WTC11 (cell line): ENCODE measurements around the gene FOXC2.

Experiments used
- CREB1 ChIP-seq: sonication (generic); formaldehyde crosslinking; IDR thresholded peaks from 2 replicates; pipeline ENCODE4 v1.8.0; 2023; ENCODE audit warnings: mild to moderate bottlenecking, missing genetic modification reagents
- MLX ChIP-seq: sonication (generic); formaldehyde crosslinking; IDR thresholded peaks from 2 replicates; pipeline ENCODE4 v1.8.1; 2023; ENCODE audit warnings: mild to moderate bottlenecking, missing genetic modification reagents, moderate library complexity
- ZNF121 ChIP-seq: sonication (generic); formaldehyde crosslinking; IDR thresholded peaks from 2 replicates; pipeline ENCODE4 v1.8.0; 2023; ENCODE audit warnings: missing genetic modification reagents
- TF ChIP-seq, protein P1 (sequence below): sonication (generic); formaldehyde crosslinking; IDR thresholded peaks from 2 replicates; pipeline ENCODE4 v1.8.0; 2022; ENCODE audit warnings: mild to moderate bottlenecking, missing genetic modification reagents
- TF ChIP-seq, protein P2 (sequence below): fragments of 200-600 bp; IDR thresholded peaks from 2 replicates; pipeline ENCODE4 v1.8.0; 2022; ENCODE audit warnings: antibody characterized with exemption

GRCh38 chr16:86567701-86568581, 1.3 kb downstream of the FOXC2 start:
- TF ChIP-seq MLX (CRISPR knock-in tag) (no peak), ZNF121 (CRISPR knock-in tag) (no peak), CREB1 (CRISPR knock-in tag) (no peak)
- TF ChIP-seq, protein P1, sequence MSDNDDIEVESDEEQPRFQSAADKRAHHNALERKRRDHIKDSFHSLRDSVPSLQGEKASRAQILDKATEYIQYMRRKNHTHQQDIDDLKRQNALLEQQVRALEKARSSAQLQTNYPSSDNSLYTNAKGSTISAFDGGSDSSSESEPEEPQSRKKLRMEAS (CRISPR knock-in tag): no peak
- TF ChIP-seq, protein P2, sequence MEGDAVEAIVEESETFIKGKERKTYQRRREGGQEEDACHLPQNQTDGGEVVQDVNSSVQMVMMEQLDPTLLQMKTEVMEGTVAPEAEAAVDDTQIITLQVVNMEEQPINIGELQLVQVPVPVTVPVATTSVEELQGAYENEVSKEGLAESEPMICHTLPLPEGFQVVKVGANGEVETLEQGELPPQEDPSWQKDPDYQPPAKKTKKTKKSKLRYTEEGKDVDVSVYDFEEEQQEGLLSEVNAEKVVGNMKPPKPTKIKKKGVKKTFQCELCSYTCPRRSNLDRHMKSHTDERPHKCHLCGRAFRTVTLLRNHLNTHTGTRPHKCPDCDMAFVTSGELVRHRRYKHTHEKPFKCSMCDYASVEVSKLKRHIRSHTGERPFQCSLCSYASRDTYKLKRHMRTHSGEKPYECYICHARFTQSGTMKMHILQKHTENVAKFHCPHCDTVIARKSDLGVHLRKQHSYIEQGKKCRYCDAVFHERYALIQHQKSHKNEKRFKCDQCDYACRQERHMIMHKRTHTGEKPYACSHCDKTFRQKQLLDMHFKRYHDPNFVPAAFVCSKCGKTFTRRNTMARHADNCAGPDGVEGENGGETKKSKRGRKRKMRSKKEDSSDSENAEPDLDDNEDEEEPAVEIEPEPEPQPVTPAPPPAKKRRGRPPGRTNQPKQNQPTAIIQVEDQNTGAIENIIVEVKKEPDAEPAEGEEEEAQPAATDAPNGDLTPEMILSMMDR: no peak
